H1 (cell line): ENCODE measurements around the gene AGRP. TPM values are rescaled to one million over a fixed set of nuclear protein-coding genes. Genes with fewer than 3 reads are reported as not detected.

Source experiments
- CBX5 ChIP-seq: fragments of 300-800, 300-1000 bp; sonication (generic); IDR thresholded peaks from 2 replicates; pipeline ENCODE4 v1.7.1; 2016; ENCODE audit warnings: antibody characterized with exemption, low read length, low read depth
- POLR2AphosphoS5 ChIP-seq: IDR thresholded peaks from 2 replicates; pipeline ENCODE4 v1.6.1; 2011; ENCODE audit warnings: low read depth, low read length
- TBP ChIP-seq: IDR thresholded peaks from 2 replicates; pipeline ENCODE4 v1.6.1; 2011; ENCODE audit warnings: low read depth, low read length, improper control_type of control experiment
- polyA plus RNA-seq, 7 experiments: library from polyadenylated mRNA; depleted of rRNA in 3 of 7; stranded (reverse) in 5 of 7; unstranded in 2 of 7; fragments of >200 nt in 5 of 7; fragments of 200-250 nt in 2 of 7; gene quantifications; 1 replicate in 5 of 7; 2 replicates in 1 of 7; 4 replicates in 1 of 7; pipeline versions ENCODE4 v1.2.1 to v1.2.3, GENCODE V29; 2011 to 2013; ENCODE audit warnings: missing spikeins in 2 of 7, mixed read lengths in 2 of 7
- total RNA-seq: library from RNA; stranded (reverse); fragmentation: NEBNext Ultra II Directional; extraction: Animal tissue kit (Norgen Biotek cat#: 25700); gene quantifications from 2 replicates; pipeline ENCODE4 v1.2.1, GENCODE V29; 2021

Gene AGRP
- total and polyA plus RNA-seq, 2 of the 8 experiments (the other 6 are each of a cell fraction or from before 2014, with no cell fraction given): not detected

DNA sequence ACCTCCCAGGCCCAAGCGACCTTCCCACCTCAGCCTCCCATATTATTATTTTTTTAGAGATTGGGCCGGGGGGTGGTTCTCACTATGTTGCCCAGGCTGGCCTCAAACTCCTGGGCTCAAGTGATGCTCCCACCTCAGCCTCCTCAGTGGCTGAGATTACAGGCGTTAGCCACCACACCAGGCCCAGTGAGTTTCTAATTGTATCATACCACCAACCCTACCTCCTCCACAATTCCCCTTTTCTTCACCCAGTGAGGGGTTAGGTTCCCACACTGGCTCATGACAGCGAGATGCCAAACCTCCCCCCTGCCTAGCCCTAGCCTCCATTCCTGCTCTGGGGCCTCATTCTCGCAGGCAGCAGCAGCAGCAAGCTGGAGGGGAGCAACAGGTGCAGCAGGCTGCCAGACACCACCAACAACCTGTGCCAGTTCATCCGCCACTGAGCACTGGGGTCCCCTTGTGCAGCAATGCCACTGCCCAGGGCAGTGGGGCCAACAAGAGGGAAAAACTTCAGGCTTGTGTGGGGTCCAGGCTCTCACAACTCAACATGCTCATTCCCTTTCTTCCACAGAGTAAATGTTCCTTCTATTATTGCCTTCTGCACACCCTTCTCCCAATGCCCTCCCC, 11.5 kb downstream of the AGRP start (continued):
- TF ChIP-seq TBP: no peak
- no peak for TF ChIP-seq POLR2AphosphoS5
- TF ChIP-seq CBX5: no peak
